Iris pigment epithelial cell (primary cell): ENCODE results near the gene HTR2C.
"Not testable (repeated sequence)": the region's sequence is repeated elsewhere in the genome, so short reads cannot be mapped to it uniquely, and the experiment has no call there.

Source experiments
- DNase-seq: peaks from one replicate; pipeline ENCODE4 v3.0.0-alpha.2; 2011; ENCODE audit warnings: low read depth

HTR2C gene

DNA sequence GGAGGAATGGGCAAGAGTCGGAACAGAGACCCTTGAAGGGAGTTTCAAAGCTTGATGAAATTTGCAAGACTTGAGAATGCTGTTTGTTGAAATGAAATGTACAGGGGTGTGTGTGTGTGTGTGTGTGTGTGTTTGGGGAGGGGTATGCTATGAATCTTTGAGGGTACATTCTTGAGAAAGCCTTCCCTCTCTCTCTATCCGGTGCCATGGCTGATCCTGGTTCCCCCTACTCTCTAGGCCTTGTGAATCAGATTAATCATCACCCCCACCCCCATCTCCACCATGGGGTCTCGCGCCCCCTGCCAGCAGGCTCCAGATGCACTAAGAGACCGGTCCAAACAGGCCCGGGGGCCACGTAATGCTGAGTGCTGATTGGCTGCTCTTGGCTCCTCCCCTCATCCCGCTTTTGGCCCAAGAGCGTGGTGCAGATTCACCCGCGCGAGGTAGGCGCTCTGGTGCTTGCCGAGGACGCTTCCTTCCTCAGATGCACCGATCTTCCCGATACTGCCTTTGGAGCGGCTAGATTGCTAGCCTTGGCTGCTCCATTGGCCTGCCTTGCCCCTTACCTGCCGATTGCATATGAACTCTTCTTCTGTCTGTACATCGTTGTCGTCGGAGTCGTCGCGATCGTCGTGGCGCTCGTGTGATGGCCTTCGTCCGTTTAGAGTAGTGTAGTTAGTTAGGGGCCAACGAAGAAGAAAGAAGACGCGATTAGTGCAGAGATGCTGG lies at the start of gene HTR2C:
Gene HTR2C (plus strand): TSS at position 441 of the 729 bp plus-strand sequence. CDS start 142,851 bp downstream, outside the sequence.
- no peak for DNase-seq

DNA sequence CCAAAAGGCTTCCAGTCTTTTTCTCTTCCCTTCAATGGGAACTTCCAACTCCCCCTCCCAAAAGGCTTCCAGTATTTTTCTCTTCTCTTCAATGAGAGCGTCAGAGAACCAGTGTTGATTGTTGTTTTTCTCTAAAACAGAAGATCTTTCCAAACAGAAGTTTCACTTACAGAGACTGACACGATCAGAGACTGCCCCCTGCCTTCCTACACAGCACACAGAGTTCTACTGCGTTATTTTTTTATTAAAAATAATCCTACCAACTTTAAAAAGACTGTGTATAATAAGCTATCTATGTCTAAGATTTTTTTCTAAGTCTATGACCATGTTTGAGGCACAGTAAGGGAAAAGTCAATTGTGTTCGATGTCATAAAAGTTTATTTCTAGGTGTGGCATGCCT lies 3.5 kb upstream of the HTR2C start:
- no peak for DNase-seq

DNA sequence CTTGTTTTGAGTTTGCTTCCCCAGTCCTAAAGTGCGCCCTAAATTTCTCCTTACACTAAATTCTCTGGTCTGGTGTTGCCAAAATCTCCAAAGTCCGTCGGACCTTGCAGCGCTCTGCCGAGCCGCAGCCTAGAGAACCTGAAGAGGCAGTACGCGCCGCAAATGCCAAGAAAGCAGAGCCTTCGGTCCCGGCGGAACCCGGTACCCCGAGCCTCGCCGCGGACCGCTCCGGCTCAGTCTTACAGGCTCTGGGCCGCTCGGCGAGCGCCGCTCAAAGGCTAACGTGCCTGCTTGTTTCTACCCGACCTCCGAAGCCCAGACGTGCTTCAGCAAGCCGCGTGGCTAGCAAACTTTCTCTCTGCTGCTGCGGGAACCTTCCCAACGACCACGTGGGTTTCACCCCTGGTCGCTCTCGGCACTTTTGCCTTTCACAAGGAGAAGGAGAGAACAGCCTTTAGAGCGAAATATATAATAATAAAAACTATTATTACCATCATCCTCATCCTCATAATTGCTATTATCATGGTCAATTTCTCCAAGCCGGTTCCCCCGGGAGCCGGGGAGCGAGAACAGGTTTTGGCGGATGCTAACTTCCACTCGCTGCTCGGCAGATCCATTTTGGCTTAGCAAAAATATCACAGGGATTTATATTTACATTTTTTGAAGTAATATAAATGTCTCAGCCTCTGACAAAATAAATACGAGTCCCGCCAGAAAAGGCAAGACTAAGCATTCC lies 2.2 kb upstream of the HTR2C start:
- no peak for DNase-seq

DNA sequence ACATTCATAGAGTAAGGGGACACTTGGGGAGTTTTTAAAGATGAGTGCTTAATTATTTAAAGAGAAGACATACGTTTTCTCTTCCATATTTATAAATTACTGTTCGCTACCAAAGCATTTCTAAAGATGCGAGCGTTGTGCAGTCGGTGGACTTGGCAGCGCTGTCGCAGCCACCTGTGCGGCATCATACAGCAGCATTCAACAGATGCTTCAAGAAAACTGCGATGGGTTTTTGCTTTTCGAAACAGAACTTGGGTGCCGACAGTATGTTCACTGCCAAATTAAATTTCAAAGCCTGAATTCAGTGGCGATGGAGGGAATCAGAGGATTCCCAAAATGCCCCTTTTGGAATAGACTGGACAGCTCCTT lies 1.6 kb upstream of the HTR2C start:
- no peak for DNase-seq

DNA sequence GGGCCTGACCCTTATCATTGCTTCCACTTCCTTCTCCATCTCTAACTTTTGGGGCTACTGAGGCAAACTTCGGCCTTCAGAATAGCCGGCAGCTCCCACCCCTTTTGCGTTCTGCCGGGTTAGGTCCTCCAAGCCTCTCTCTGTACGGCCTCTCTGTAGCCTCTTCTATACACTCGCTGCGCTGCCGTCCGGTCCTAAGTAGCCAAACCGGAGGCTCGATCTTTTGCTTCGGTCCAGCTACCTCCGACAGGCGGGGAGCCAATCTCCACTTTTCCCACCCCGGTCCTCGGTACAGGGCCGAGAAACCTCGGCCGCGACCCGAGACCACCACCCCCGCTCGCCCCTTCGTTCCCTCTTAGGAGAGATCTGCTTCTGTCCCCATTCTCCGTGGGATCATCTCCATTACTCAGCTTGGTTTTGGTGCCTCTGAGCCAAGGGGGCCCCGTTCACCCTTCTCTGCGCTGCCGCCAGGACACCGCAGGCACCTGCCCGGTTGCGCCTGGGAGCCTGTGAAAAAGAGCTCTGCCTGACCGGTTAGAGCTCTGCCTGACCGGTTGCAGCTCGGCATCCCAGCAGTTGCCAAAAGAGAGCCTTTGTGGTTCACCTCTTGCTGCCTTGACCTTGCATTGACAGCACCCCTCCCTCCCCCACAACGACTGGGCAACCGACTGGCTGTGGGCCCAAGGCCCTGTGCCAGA lies 1.0 kb upstream of the HTR2C start:
- no peak for DNase-seq

DNA sequence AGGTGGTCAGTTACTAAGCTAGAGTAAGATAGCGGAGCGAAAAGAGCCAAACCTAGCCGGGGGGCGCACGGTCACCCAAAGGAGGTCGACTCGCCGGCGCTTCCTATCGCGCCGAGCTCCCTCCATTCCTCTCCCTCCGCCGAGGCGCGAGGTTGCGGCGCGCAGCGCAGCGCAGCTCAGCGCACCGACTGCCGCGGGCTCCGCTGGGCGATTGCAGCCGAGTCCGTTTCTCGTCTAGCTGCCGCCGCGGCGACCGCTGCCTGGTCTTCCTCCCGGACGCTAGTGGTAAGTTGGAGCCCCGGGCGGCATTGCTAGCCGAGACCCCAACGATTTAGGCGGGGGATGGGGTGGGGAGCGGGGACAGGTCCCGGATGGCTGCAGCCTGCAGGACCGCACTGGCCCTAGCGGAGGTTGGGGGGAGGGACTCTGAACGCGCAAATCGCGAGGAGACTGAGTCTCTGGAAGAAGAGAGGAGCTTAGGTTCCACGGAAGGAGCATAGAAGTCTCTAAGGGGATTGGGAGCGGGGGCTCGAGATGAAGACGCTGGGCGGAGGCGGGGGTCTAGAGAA lies 573 bp downstream of the HTR2C start:
- no peak for DNase-seq

DNA sequence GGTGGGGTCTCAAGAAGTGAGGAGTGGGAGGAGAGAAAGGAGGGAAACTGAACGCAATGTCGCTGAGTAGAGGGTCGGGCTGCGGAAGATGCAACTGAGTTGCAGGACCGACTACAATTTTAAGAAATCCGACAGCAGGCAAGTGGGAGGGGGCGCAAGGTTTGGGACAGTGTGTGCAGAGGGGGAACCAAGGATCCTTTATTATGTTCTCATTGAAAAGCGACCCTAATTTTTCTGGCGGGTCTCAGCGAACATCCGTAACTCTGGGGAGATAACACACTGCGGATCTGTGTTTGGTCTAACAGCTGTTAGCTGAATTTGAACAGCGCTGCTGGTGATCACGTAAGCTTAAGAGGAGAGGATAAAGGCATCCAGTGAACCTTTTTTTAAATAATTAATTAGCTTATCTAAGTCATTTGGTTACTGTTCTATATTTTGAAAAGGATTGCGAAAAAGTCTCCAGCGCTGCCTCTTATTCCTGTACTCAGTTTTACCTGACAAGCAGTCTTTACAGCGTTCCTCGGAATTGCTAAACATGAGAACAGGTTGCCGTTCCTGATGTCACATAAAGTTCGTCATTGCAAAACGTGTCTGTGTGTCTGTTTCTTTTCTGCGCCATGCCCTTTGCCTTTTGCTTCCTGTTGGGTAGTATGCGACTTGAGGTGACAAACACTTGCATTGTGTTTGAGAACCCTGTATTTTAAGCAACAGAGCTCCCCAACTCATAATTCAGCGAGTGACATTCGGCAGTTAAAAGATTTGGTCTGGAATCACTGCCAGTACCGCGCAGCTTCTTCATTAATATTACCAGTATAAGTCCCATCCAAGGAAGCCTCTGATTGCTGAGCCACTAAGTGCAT lies 1.3 kb downstream of the HTR2C start:
- DNase-seq, result no peak

DNA sequence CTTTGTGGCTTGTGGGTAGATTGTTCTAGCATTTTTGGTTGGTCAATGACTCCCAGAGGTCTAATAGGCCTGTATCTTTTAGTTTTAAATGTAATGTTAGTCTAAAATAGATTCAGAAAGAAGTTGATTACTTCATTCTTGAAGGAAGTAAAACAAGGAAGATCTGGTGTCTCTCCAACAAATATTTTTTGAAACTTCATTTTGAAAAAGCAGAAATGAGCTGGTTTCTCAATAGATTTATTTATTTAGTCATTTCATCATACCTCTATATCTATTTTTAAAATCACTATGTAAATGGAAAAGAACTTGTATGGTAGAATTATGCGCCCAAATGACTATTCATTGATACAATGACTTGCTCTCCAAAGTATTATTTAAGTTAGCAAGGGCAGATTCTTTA lies 7.2 kb downstream of the HTR2C start:
- no peak for DNase-seq

DNA sequence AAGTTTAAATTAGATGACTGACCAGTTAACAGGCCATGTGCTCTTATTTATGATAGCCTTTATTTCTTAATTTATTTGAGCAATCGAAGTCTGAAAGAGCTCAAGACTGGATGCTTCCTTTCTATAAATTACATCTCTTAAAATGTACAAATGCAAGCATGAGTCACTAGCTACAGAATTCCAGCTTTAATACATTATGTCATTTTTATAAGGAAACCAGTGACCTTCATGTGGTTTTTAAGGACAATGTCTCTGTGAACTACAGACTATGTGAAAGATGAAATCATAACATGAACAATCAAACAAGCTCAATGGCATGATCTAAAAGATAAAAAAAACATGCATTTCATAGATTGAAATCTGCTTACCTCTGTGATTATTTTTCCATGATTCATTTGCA lies 15.4 kb downstream of the HTR2C start:
- no peak for DNase-seq

DNA sequence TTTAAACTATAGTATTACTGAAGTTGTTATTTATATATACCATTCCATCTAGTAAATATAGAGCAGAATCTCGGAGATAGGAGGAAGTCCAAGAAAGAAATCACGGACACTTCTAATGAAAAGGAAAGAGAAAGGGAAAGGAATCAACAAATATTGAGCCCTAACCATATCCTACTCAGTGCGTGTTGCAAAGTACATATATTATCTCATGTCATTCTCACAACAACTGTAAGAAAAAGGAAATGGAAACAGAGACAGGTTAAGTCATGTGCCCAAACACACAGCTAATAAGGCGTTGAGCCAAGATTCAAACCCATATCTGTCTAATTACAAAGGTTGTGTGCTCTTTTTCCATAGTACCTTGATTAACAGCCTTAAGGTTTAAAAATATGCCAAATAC lies 16.0 kb downstream of the HTR2C start:
- DNase-seq, result no peak

DNA sequence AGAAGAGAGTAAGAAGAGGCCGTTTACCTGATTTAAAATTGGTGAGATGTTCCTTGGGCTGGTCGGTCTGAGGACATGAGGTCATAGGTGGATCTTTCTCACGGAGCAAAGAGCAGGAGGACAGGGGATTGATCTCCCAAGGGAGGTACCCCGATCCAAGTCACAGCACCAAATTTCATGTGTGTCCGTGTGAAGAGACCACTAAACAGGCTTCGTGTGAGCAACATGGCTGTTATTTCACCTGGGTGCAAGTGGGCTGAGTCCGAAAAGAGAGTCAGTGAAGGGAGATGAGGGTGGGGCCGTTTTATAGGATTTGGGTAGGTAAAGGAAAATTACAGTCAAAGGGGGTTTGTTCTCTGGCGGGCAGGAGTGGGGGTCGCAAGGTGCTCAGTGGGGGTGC lies 22.7 kb downstream of the HTR2C start:
- not testable (repeated sequence) for DNase-seq

DNA sequence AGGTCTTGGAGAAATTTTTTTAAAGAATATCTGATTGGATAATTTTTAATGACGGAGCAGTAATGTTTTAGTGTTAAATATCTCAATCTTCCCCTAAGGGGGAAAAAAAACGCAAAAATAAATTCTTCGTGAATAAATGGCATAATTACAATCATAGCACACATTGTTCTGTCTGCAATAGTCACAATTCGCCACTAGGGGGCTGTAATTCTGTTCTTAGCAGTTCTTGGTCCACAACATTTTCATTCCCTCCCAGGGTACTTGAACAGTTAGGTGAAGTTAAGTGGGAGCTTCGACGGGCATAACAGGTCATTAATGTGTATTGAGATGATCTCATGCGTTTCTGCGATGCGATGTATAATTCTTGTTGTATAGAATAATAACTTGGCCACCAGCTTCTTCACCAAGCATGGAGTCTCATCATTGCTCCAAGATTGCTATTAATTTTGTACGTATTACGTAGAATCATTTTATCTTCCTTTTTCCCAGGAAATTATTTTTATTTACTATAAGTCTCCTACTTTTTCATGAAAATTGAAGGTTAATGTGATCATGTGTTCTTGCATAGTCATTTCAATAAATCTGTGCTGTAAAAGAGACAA lies 27.2 kb downstream of the HTR2C start:
- peak; percentile 41 for DNase-seq

DNA sequence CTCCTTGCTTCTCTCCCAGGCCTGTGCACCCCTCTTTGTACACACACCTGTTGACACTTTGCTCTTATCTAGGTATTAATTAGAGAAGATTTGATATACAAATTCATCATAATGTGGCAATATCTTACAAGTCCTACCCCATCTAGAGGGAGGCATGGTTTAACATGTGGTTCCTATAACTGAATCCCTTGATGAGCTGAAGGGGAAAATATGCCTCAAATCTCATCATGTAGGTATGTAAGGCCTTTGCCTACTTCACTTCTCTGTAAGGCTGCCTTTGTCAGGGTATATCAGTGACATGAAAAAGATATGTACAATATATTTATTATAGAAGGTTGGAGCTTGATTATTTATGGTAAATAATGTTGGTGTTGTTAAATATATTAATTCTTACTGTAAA lies 31.9 kb downstream of the HTR2C start:
- DNase-seq, result no peak

DNA sequence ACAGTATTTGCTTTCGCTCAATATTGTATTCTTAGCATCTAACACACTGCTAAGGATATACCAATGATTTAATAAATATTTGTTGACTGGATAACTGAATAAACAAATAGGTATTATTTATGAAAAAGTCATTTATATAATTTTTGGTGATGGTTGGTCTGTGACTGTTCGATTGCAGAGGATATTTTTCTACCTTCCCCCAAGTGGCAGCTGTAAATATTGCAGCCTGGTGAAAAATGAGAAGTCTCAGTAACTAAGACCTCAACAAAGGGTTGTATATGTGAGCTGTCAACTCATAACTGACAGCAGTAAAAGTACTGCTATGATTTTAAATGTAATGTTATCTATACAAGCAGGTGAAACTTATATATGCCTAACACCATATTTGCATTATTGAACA lies 36.0 kb downstream of the HTR2C start:
- DNase-seq, result peak; percentile 7

DNA sequence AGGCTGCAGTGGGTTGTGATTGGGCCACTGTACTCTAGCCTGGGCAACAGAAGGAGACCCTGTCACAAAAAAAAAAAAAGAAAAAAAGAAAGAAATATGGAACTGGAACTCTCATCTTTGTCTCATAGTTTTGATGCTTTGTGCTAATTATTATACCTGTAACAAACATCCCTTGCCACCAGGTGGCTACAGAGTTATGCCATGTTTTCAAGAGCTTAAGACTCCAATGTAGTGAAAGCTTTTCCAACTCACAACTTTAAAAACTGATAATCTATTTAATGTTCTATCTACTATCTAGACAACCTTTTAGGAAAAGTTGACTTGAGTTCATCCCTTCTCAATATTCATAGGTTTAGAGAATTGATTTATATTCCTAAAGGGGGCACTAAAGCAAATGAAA lies 42.4 kb downstream of the HTR2C start:
- DNase-seq, result peak; percentile 17

DNA sequence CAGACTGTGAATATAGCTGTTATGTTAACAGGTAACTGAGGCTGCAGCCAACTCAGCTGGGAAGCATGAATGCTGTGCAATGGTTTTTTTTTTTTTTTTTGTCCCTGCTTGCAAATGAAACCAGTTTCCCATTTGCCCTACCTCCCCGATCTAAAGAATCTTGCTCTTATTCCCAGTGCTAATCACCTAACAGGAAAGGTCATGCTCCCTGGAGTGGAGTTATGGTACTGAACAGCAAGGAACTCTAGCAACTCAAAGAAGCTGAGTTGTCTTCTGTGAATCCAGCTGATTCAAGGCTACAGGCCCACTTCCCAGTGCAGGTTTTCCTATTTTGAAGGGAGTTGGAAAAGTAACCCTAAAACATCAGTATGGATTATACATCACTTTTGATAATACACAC lies 52.1 kb downstream of the HTR2C start:
- no peak for DNase-seq

DNA sequence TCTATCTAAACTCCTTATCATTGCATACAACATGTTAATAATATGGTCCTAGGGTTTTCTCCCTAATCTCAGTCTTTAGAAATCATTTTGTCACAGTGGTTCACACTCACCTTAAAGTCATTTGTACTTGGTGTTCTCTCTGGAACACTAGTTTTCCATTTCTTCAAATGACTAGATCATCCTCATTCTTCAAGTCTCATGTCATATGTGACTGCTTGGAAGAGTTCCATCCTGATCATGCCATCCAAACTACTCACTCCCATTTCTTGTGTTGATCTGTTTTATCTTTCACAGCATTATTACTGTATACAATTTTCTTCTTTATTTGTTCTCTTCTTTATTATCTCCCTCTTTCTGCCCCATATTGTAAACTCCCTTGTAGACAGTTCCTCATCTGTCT lies 66.5 kb downstream of the HTR2C start:
- DNase-seq, result peak; percentile 1

DNA sequence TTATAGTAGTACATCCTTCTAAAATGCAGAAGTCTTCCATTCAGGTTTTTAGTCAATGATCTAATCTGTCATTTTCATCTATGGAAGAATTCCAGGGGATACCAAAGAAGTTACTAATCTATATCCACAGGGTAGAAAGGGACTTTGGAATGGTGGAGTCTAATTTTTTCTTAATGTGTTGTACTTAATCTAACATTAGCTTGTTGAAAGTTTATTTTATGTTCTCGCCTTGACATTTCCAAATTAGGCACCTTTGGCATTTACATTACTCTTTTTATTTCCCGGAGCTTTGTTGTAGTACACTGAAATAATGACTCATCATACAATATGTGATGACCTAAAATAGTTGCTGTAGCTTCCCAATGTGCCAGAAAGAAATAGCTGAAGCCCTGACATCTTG lies 91.5 kb downstream of the HTR2C start:
- peak; percentile 29 for DNase-seq

DNA sequence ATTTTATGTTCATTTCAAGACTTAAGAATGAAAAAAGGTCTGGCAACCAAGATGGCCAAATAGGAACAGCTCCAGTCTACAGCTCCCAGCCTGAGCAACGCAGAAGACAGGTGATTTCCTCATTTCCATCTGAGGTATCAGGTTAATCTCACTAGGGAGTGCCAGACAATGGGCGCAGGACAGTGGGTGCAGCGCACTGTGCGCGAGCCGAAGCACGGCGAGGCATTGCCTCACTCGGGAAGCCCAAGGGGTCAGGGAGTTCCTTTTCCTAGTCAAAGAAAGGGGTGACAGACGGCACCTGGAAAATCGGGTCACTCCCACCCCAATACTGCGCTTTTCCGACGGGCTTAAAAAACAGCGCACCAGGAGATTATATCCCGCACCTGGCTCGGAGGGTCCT lies 116.6 kb downstream of the HTR2C start:
- not testable (repeated sequence) for DNase-seq

DNA sequence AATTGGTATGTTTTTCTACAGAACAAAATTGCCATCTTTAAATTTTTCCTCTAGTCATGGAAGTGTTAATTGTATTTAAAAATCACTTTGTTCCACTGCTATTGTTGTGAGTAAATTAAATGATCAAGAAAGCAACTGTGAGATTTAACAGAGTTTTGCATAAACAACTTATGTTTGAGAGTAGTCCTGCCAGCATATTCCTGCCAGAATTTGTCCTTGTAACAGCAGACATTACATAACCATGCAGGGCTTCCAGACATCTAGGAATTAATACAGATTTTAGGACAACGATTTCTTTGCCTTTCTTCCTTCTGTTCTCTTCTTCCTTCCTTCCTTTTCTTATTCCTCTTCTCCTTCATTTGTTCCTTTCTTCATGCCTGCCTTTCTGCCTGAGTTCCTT lies 125.5 kb downstream of the HTR2C start:
- no peak for DNase-seq

DNA sequence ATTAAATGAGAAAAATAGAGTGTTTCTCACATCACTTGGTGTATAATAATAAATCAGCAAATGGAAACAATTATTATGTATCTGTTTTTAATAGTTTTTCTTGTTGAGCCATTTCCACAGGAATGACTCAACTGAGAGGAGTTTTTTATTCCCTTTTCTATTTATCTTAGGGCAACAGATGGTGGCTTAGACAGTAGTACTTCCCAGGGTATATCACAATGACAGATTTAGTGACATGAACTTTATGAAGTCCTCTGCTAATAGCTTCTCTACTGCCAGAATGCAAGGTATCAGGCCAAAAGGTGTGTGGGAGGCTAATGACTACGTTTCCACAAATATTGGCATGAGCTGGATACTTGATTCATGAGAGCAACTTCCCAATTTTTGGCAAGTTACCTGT lies 126.7 kb downstream of the HTR2C start:
- DNase-seq, result no peak
